Neural cell (in vitro differentiated cells): Measurements from ENCODE around the gene TMEM121.

Experiments
- EP300 ChIP-seq: fragments of 450-650 bp; conservative IDR thresholded peaks from 2 replicates; pipeline ENCODE4 v1.6.1; 2014; ENCODE audit warnings: antibody characterized with exemption, mild to moderate bottlenecking, moderate library complexity; ENCODE audit not compliant: poor library complexity, severe bottlenecking
- MXI1 ChIP-seq: fragments of 450-650 bp; conservative IDR thresholded peaks from 2 replicates; pipeline ENCODE4 v1.6.1; 2014; ENCODE audit warnings: antibody characterized with exemption, mild to moderate bottlenecking; ENCODE audit not compliant: poor library complexity, severe bottlenecking
- TAF1 ChIP-seq: IDR thresholded peaks from 2 replicates; pipeline ENCODE4 v1.6.1; 2012; ENCODE audit warnings: low read depth
- TF ChIP-seq, protein P1 (sequence below): fragments of 450-650 bp; IDR thresholded peaks from 2 replicates; pipeline ENCODE4 v1.5.1; 2014; ENCODE audit warnings: antibody characterized with exemption, mild to moderate bottlenecking, moderate library complexity; ENCODE audit not compliant: poor library complexity, severe bottlenecking

DNA sequence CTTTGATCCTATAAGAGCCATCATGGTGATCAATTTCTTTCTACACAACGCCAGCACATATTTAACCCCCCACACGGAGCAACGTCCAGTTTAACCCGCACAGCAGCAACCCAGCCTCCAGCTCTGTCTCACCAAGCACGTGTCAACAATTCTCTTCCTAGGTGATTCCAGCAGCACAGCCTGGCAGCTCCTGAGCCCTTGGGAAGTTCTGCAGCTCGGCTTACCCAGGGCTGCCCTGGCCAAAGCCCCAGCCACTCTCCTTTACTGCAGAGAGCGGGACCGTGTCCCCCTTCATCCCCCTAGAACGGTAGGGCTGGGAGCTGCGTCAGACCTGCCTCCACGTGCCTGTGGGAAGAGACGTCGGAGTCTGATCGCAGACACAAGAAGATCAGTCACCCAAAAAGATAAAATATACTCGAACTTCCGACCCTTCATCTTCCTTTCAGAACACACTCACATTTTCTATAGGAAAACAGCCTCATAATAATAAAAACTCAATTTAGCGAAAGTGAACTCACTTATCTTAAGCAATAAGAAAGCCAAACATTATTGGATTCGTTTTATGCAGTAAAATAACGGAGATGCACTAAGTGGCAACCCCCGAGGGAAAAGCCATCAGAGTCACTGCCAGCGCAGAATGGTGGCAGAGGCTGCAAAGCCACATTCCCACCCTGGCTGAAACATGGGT, 7.6 kb downstream of the TMEM121 start:
- TF ChIP-seq EP300 (no peak), TAF1 (no peak), MXI1 (no peak)
- TF ChIP-seq, protein P1, sequence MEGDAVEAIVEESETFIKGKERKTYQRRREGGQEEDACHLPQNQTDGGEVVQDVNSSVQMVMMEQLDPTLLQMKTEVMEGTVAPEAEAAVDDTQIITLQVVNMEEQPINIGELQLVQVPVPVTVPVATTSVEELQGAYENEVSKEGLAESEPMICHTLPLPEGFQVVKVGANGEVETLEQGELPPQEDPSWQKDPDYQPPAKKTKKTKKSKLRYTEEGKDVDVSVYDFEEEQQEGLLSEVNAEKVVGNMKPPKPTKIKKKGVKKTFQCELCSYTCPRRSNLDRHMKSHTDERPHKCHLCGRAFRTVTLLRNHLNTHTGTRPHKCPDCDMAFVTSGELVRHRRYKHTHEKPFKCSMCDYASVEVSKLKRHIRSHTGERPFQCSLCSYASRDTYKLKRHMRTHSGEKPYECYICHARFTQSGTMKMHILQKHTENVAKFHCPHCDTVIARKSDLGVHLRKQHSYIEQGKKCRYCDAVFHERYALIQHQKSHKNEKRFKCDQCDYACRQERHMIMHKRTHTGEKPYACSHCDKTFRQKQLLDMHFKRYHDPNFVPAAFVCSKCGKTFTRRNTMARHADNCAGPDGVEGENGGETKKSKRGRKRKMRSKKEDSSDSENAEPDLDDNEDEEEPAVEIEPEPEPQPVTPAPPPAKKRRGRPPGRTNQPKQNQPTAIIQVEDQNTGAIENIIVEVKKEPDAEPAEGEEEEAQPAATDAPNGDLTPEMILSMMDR = no peak
